Cardiac atrium fibroblast (primary cell): ENCODE data around the gene ALDH3B2. TPM values are rescaled to one million over a fixed set of nuclear protein-coding genes. Genes with fewer than 3 reads are reported as not detected.

Source experiments
- total RNA-seq: library from RNA; depleted of rRNA; stranded (reverse); fragments of >200 nt; gene quantifications from 2 replicates; pipeline ENCODE4 v1.2.3, GENCODE V29; 2015

Gene ALDH3B2
- total RNA-seq, result not detected in 2 replicates

GRCh38 chr11:67674442-67674871, at the start of gene ALDH3B2:
TSS of gene ALDH3B2 (minus strand) at chr11:67674623. CDS start at chr11:67666935, 7,688 bp downstream.

GRCh38 chr11:67639438-67639859, 35.0 kb downstream of the ALDH3B2 start, which contains the start of gene TBX10:
TSS of gene TBX10 (minus strand) at chr11:67639763. CDS start at chr11:67639472, 291 bp downstream.

GRCh38 chr11:67629386-67630227, 44.8 kb downstream of the ALDH3B2 start, which contains the start of gene NUDT8:
TSS of gene NUDT8 (minus strand) at chr11:67629937. CDS start at chr11:67629911, 26 bp downstream.

Other genes starting within 250 kb of the ALDH3B2 start
- gene RPS6KB2, start 246.1 kb downstream of the ALDH3B2 start, total RNA-seq, result 46.3 and 51.8 TPM in 2 replicates
- 2.0 TPM in 1 of 2 replicates, not detected in the other for gene PTPRCAP, start 236.9 kb downstream of the ALDH3B2 start, total RNA-seq
- gene CORO1B, start 231.1 kb downstream of the ALDH3B2 start, total RNA-seq, result 71.1 and 73.1 TPM in 2 replicates
- gene GPR152, start 221.9 kb downstream of the ALDH3B2 start, total RNA-seq, result not detected in 2 replicates
- gene CABP4, start 219.3 kb downstream of the ALDH3B2 start, total RNA-seq, result not detected in 2 replicates
- gene TMEM134, start 205.4 kb downstream of the ALDH3B2 start, total RNA-seq, result 32.7 and 46.2 TPM in 2 replicates
- gene AIP, start 191.6 kb downstream of the ALDH3B2 start, total RNA-seq, result 59.2 and 72.4 TPM in 2 replicates
- gene PITPNM1, start 169.3 kb downstream of the ALDH3B2 start, total RNA-seq, result 37.5 and 38.1 TPM in 2 replicates
- gene CDK2AP2, start 166.5 kb downstream of the ALDH3B2 start, total RNA-seq, result 33.5 and 54.3 TPM in 2 replicates
- not detected in 2 replicates for gene CABP2, start 151.2 kb downstream of the ALDH3B2 start, total RNA-seq
- gene GSTP1, start 90.8 kb downstream of the ALDH3B2 start, total RNA-seq, result 1,161 and 1,414 TPM in 2 replicates
- gene NDUFV1, start 67.7 kb downstream of the ALDH3B2 start, total RNA-seq, result 199 and 234 TPM in 2 replicates
- gene NUDT8, start 44.7 kb downstream of the ALDH3B2 start, total RNA-seq, result 4.1 and 14.6 TPM in 2 replicates
- not detected in 2 replicates for gene TBX10, start 34.9 kb downstream of the ALDH3B2 start, total RNA-seq
- gene ACY3, start 23.9 kb downstream of the ALDH3B2 start, total RNA-seq, result not detected in 2 replicates